GM10847 (cell line): ENCODE results near the gene GRIA3.

Experiments
- POLR2A ChIP-seq: IDR thresholded peaks from 2 replicates; pipeline ENCODE4 v1.6.1; 2011; ENCODE audit not compliant: insufficient read length; ENCODE audit errors: extremely low read depth

Gene GRIA3

DNA sequence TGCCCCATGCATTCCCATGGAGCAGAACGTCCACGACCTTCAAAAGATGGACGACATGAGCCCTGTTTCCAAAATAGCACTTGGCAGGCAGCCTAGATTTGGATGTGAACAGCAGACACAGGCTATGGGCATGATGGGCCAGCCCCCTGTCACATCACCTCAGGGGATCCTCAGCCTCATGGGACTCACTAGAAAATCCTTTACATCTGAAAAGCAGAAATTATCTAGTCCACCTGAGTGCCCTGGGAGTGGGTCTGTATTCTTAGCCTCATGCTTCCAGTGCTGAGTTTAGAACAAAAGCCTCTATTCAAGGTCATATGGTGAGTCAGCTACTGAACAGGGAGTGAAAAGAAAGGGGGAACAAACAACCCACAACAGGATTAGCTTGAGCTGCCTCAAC is 35.8 kb downstream of the GRIA3 start:
- TF ChIP-seq POLR2A: no peak

- TF ChIP-seq POLR2A: no peak
These were observed 38.8 kb downstream of the GRIA3 start for GRCh38 chrX:123222920-123223319.

- no peak for TF ChIP-seq POLR2A
These were observed 39.3 kb downstream of the GRIA3 start for GRCh38 chrX:123223409-123223808.

GRCh38 chrX:123223859-123224258 is 39.8 kb downstream of the GRIA3 start:
- no peak for TF ChIP-seq POLR2A

DNA sequence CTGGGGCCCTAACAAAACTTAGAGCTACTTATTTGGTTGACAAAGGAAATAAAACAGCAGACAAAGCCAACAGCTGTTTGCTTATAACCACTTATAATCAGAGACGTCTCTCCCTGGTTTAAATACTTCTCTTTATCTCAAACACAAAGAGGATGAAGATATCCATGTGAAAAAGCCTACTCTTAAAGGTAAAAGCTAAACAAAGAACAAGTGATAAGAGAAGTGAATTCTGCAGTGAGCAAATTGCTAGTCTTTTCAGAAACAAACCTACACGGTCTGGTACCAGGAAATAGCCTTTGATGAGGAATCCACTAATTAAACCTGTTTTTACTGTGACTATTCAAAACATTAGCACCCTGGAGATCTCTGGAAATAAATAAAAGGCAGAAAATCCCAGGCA is 46.7 kb downstream of the GRIA3 start:
- TF ChIP-seq POLR2A: no peak

DNA sequence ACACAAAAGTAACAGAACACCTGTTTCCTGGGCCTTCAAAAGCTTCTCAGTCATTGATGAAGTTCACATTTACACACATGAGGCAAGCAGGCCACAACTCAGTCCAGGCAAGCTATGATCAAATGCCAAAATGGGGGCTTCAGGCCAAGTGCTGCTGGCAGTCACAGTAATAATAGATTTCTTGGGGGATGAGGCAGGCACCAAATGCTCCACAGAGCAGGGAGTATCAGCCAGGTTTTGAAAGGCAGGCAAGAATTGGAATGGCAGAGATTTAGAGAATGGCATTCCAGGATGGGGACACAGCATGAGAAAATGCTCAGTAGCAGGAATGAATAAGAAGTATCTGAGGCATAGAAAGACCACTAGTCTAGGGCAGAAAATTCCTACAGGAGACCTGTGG is 52.8 kb downstream of the GRIA3 start:
- no peak for TF ChIP-seq POLR2A

- TF ChIP-seq POLR2A: no peak
These were observed 53.2 kb downstream of the GRIA3 start for GRCh38 chrX:123237271-123237670.

DNA sequence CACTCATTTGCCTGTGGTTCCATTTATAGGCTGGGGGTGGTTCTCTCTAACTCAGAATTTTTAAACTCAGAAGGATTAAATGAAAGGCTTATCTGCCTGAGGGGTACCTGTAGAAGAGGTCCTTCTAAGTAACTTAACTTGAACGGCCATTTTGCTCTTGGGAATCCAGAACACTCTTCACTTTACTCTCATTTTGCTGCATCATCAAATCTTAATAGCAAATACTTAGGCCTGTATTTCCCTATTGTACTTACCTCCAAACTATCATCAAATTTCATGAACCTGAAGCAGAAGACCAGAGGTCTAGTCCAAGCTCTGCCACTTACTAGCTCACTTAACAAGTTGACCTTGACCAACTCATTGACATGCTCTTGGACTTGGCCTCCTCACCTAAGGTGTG is 70.4 kb downstream of the GRIA3 start:
- no peak for TF ChIP-seq POLR2A

GRCh38 chrX:123256378-123256777 is 72.3 kb downstream of the GRIA3 start:
- no peak for TF ChIP-seq POLR2A

- TF ChIP-seq POLR2A: no peak
These were observed 76.9 kb downstream of the GRIA3 start for GRCh38 chrX:123260920-123261418.

DNA sequence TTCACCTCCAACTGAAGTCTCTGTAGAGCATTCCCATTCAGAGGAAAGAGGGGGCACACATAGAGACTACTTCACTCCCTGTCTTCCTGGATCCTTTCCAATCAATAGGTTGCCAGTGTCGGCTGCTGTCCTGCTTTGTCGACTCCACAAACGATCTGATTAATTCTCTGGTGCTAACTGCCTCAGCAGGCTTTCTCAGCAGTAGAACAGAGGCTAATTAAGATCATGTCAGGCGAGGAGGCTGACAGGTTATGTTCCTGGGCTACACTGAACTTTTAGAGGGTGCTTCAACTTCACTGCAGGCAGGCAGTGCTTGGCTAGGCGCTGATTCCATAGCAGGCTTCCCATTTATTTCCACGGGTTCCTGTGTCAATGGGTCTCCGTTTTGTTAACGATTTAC is 79.2 kb downstream of the GRIA3 start:
- no peak for TF ChIP-seq POLR2A

DNA sequence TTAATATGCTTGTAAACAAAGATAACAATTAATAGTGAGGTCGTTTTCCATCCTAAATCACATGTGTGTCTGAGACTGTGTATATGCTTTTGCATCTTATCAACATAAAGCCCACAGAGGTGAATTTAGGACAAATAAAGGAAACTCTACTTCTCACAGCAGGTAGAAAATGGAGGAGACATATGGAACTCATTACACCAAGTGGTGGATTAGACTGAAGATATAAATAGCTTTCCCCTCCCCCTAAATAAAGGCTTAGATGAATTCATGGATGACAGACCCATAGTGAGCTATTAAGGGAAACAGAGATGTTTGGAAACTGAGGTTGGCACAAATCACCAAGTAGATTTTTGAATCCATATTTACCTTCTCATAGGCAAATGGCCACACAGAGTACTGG is 79.7 kb downstream of the GRIA3 start:
- no peak for TF ChIP-seq POLR2A

DNA sequence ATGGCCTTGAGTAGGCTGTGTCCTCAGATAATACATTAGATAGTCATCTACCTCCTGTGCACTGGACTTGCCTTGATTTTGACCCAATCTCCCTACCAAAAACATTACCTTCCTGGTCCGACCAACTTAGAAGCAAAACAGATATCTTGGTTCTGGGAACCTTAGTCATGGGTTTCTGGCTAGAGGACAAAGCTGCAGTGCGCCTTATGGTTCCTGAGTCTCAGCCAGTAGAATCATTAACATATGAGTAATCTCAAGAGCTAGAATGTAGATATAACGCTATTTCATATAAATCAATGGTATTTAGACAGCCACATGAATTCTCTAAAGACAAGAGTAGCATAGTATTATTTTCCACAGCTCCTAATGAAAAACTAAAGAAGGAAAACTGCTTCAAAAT is 83.1 kb downstream of the GRIA3 start:
- no peak for TF ChIP-seq POLR2A

GRCh38 chrX:123271902-123272301 is 87.8 kb downstream of the GRIA3 start:
- TF ChIP-seq POLR2A: no peak

DNA sequence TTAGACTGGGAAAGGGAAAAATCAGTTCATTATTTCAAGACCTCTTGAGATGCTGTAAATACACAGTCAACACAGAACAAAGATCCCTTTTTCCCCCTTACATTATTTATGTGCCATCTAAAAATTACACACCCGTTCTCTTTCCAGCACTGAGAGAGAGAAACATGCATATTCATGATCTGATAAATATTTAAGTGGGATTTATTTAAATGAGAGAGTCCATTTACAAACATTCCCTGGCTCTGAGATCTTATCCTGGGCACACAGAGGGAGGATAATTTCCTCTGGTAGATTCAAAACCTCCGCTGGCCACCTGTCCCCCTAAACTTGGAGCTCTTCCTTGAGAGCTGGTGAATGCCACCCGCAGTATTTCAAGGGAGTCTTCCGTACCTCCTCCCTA is 88.6 kb downstream of the GRIA3 start:
- TF ChIP-seq POLR2A: no peak

- TF ChIP-seq POLR2A: no peak
These were observed 90.7 kb downstream of the GRIA3 start for GRCh38 chrX:123274796-123275195.

DNA sequence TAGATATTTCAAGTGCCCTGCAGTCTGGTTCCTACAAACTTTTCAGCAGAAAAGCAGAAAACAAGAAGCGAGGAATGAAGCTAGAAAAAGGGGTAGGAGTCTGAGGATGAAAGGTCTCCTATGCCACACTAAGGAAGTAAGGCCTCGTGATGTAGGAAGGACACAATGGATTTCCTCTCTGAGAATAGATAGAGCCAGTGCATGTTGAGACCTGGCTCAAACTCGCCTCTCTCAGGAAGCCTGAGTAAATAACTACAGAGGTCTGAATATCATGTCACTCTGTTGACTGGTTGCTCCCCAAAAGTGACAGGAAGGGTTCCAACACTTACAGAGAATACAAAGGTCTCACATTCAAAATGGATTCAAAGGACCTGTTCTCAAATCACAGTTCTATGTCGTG is 93.3 kb downstream of the GRIA3 start:
- TF ChIP-seq POLR2A: no peak

DNA sequence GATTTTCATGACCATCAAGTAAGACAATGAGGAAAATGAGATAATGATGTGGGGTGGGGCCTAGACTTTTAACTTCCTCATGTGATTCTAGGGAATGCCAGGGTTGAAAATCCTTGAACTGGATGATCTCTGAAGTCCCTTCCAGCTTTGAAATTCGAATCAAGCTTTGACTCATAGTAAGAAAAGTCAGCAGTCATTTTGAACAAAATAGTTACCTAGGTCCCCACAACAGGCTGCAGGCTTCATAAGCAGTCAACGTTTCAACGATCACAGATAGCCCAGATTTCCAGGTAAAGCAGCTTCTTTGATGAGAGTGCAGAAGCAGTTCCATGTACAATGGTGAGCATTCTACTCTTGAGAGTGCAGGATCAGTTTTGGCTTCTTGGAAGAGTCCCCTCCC is 93.7 kb downstream of the GRIA3 start:
- TF ChIP-seq POLR2A: no peak

GRCh38 chrX:123282241-123282640 is 98.2 kb downstream of the GRIA3 start:
- TF ChIP-seq POLR2A: no peak

GRCh38 chrX:123291623-123292022 is 107.5 kb downstream of the GRIA3 start:
- TF ChIP-seq POLR2A: no peak
